SU-DHL-6 (cell line): ENCODE results near the gene EZR.

Source experiments
- EZH2phosphoT487 ChIP-seq: fragments of 200-600 bp; sonication (generic), shearing (Covaris generic); conservative IDR thresholded peaks from 2 replicates; pipeline ENCODE4 v1.6.1; 2018; ENCODE audit warnings: mild to moderate bottlenecking, antibody characterized with exemption, low read length, moderate library complexity, mixed read lengths
- TF ChIP-seq, protein P1 (sequence below): fragments of 200-600 bp; sonication (generic); IDR thresholded peaks from one replicate; pipeline ENCODE4 v1.5.1; 2017; ENCODE audit warnings: antibody characterized with exemption, mild to moderate bottlenecking, low read length, moderate library complexity; ENCODE audit not compliant: insufficient read depth, poor library complexity, severe bottlenecking

DNA sequence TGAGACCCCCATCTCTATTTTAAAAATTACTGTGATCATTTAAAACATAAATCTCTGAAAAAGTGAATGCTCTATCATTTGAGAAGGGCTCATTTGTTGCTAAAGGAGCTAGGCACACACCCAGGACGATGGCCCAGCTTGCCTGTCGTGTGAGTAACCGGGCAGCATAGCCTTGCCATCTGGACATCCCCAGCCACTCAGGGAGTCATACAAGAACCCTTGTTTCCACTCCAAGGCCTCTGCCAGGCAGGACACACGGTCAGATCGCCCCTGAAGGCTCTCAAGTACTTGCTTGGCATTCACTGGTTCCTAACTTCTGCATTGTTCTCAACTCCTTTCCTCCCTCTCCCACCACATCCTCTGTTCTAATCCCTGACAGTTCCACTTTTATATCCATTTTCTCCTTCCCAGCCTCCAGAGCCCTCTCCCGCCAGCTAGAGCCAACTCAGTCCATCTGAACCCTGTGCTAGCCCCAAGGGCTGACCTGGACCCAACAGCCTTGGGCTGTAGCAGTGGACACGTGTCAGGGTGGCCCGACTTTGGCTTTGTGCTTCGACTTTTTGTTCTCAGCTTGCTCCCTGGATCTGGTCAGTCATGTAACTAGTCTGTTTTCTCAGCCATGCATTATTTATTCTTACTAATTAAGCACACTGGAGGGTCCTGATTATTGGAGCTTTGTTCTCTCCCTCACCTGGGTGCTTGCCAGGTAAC lies 15.7 kb upstream of the EZR start:
- TF ChIP-seq, protein P1, sequence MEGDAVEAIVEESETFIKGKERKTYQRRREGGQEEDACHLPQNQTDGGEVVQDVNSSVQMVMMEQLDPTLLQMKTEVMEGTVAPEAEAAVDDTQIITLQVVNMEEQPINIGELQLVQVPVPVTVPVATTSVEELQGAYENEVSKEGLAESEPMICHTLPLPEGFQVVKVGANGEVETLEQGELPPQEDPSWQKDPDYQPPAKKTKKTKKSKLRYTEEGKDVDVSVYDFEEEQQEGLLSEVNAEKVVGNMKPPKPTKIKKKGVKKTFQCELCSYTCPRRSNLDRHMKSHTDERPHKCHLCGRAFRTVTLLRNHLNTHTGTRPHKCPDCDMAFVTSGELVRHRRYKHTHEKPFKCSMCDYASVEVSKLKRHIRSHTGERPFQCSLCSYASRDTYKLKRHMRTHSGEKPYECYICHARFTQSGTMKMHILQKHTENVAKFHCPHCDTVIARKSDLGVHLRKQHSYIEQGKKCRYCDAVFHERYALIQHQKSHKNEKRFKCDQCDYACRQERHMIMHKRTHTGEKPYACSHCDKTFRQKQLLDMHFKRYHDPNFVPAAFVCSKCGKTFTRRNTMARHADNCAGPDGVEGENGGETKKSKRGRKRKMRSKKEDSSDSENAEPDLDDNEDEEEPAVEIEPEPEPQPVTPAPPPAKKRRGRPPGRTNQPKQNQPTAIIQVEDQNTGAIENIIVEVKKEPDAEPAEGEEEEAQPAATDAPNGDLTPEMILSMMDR = no peak
- no peak for TF ChIP-seq EZH2phosphoT487
